NCI-H69 (cell line): Measurements from ENCODE around the gene SLC13A4.

Experiments used
- DNase-seq: peaks from one replicate; lab custom pipeline; 2025; lab: John Stamatoyannopoulos, UW

The SLC13A4 gene

GRCh38 chr7:135719688-135720087 is 8.3 kb downstream of the SLC13A4 start:
- peak; percentile 18 for DNase-seq

GRCh38 chr7:135718794-135719437 is 9.1 kb downstream of the SLC13A4 start:
- peak; percentile 15 for DNase-seq

- DNase-seq, result no peak
Observed at GRCh38 chr7:135718219-135718618, 9.8 kb downstream of the SLC13A4 start.

GRCh38 chr7:135717693-135718092 is 10.3 kb downstream of the SLC13A4 start:
- DNase-seq, result peak; percentile 83

- DNase-seq, result peak; percentile 99
Observed at GRCh38 chr7:135716677-135717238, 11.2 kb downstream of the SLC13A4 start.

GRCh38 chr7:135715673-135716072 is 12.3 kb downstream of the SLC13A4 start:
- DNase-seq, result peak; percentile 28

GRCh38 chr7:135715055-135715522 is 12.9 kb downstream of the SLC13A4 start:
- no peak for DNase-seq

- peak; percentile 82 for DNase-seq
Observed at GRCh38 chr7:135714534-135715009, 13.4 kb downstream of the SLC13A4 start.

- peak; percentile 17 for DNase-seq
Observed at GRCh38 chr7:135713836-135714470, 14.0 kb downstream of the SLC13A4 start.

GRCh38 chr7:135712796-135713195 is 15.2 kb downstream of the SLC13A4 start:
- peak; percentile 32 for DNase-seq

- peak; percentile 77 for DNase-seq
Observed at GRCh38 chr7:135712182-135712782, 15.7 kb downstream of the SLC13A4 start.

GRCh38 chr7:135711139-135711469 is 16.9 kb downstream of the SLC13A4 start:
- no peak for DNase-seq

GRCh38 chr7:135710417-135711138 is 17.4 kb downstream of the SLC13A4 start:
- DNase-seq, result peak; percentile 38

GRCh38 chr7:135709508-135709907 is 18.5 kb downstream of the SLC13A4 start:
- DNase-seq, result no peak

- no peak for DNase-seq
Observed at GRCh38 chr7:135708041-135708440, 19.9 kb downstream of the SLC13A4 start.

- no peak for DNase-seq
Observed at GRCh38 chr7:135707570-135707966, 20.4 kb downstream of the SLC13A4 start.

- DNase-seq, result peak; percentile 57
Observed at GRCh38 chr7:135706858-135707569, 21.0 kb downstream of the SLC13A4 start.

- peak; percentile 80 for DNase-seq
Observed at GRCh38 chr7:135706038-135706742, 21.8 kb downstream of the SLC13A4 start.

- DNase-seq, result no peak
Observed at GRCh38 chr7:135704698-135705097, 23.3 kb downstream of the SLC13A4 start.

- DNase-seq, result peak; percentile 47
Observed at GRCh38 chr7:135704074-135704473, 23.9 kb downstream of the SLC13A4 start.
